ENCODE results near the gene NEDD4L. TPM values are rescaled to one million over a fixed set of nuclear protein-coding genes. Genes with fewer than 3 reads are reported as not detected.

NEDD4L gene
- polyA plus RNA-seq, 1 of the 3 experiments (the other 2 are of a cell fraction), result 13.2 TPM

DNA sequence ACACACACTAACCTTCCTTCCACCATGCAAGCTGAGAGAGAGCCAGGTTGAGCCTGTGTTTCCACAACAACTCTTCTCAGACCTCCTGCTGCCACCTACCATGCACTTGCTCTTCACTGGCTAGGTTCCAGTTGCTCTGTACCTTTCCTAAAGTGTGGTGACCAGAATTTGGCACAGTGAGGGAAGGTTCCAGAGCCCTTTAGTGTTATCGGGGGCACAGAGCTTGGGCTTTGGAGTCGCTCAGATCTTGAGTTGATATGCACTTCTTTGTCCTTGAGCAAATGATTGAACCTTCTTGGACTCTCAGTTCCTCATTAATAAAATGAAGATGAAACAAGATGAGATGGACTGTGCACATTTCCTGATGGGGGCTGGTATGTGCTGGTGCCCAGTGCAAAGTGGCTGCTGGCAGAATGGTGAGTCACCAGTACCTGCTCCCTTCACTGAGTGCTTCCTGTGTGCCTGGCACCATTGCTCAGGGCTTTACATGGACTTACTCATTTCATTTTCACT is 47.1 kb downstream of the NEDD4L start:
- Histone ChIP-seq H2AFZ (ENCODE audit: low read depth) (no peak overlapping the region), H3K27me3 (ENCODE audit: insufficient read depth) (no peaks in the 10 kb centered on the region), H3K4me2 (peak overlapping the region; percentile 23), H4K20me1 (ENCODE audit: insufficient read depth) (no peaks in the 10 kb centered on the region), H3K4me3 (ENCODE audit: low read depth in 2 of 2, low read length in 1 of 2) (no peak overlapping the region), H3K79me2 (ENCODE audit: insufficient read depth) (no peaks in the 10 kb centered on the region), H3K36me3 (replicated peaks in 1 of 2; ENCODE audit: control insufficient read depth in 1 of 2, insufficient read depth in 2 of 2, low read length in 1 of 2) (no peaks in the 10 kb centered on the region), H3K9me2 (no peaks in the 10 kb centered on the region), H3K27ac (ENCODE audit: low read depth in 2 of 2, low read length in 1 of 2) (no peak overlapping the region), H3K9ac (no peak overlapping the region), H3F3A (replicated peaks; ENCODE audit: insufficient read depth) (no peaks in the 10 kb centered on the region), H3K9me3 (no peaks in the 10 kb centered on the region), H3K4me1 (ENCODE audit: control insufficient read depth in 1 of 2, insufficient read depth in 2 of 2, low read depth in 1 of 2, low read length in 1 of 2) (no peaks in the 10 kb centered on the region)
- ChIA-PET CTCF (interaction anchor here (1.3 to 2.5 kb wide), 2 partner anchors 31 to 48 kb away, joined by 3 to 10 read pairs; partner anchors contain the start of gene NEDD4L), POLR2A (no interaction called here)
- no peak for DNase-seq
- TF ChIP-seq MXI1 (IDR thresholded peaks at IDR 0.05; ENCODE audit: low read depth, low read length) (no peak), TEAD4 (IDR thresholded peaks at IDR 0.05; ENCODE audit: borderline replicate concordance, insufficient read depth) (no peak), FOSL2 (IDR thresholded peaks at IDR 0.05; ENCODE audit: borderline replicate concordance, low read depth) (peak; percentile 79), TAF1 (IDR thresholded peaks at IDR 0.05; ENCODE audit: borderline replicate concordance, low read depth, low read length) (no peak), FOXJ3 (CRISPR knock-in tag; IDR thresholded peaks at IDR 0.05) (no peak), MEF2A (IDR thresholded peaks at IDR 0.05; ENCODE audit: borderline replicate concordance, low read depth) (no peak), TCF12 (IDR thresholded peaks at IDR 0.05) (peak; percentile 51; the same call in 1 of the 2 replicates), SMC3 (IDR thresholded peaks at IDR 0.05; ENCODE audit: low read depth, low read length) (no peak), JUND (IDR thresholded peaks at IDR 0.05) (peak; percentile 42; the same call in 1 of the 2 replicates), ELF1 (IDR thresholded peaks at IDR 0.05) (0 out of 2 replicates have a peak, but pooled peaks have one; percentile 17), POLR2AphosphoS5 (IDR thresholded peaks at IDR 0.05; ENCODE audit: low read depth, low read length) (no peak)
- TF ChIP-seq, protein P1, sequence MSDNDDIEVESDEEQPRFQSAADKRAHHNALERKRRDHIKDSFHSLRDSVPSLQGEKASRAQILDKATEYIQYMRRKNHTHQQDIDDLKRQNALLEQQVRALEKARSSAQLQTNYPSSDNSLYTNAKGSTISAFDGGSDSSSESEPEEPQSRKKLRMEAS (IDR thresholded peaks at IDR 0.05; ENCODE audit: low read depth), result 0 out of 2 replicates have a peak, but pooled peaks have one; percentile 15
- TF ChIP-seq, protein P2, sequence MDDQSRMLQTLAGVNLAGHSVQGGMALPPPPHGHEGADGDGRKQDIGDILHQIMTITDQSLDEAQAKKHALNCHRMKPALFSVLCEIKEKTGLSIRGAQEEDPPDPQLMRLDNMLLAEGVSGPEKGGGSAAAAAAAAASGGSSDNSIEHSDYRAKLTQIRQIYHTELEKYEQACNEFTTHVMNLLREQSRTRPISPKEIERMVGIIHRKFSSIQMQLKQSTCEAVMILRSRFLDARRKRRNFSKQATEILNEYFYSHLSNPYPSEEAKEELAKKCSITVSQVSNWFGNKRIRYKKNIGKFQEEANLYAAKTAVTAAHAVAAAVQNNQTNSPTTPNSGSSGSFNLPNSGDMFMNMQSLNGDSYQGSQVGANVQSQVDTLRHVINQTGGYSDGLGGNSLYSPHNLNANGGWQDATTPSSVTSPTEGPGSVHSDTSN (IDR thresholded peaks at IDR 0.05), result no peak
- TF ChIP-seq, protein P3, sequence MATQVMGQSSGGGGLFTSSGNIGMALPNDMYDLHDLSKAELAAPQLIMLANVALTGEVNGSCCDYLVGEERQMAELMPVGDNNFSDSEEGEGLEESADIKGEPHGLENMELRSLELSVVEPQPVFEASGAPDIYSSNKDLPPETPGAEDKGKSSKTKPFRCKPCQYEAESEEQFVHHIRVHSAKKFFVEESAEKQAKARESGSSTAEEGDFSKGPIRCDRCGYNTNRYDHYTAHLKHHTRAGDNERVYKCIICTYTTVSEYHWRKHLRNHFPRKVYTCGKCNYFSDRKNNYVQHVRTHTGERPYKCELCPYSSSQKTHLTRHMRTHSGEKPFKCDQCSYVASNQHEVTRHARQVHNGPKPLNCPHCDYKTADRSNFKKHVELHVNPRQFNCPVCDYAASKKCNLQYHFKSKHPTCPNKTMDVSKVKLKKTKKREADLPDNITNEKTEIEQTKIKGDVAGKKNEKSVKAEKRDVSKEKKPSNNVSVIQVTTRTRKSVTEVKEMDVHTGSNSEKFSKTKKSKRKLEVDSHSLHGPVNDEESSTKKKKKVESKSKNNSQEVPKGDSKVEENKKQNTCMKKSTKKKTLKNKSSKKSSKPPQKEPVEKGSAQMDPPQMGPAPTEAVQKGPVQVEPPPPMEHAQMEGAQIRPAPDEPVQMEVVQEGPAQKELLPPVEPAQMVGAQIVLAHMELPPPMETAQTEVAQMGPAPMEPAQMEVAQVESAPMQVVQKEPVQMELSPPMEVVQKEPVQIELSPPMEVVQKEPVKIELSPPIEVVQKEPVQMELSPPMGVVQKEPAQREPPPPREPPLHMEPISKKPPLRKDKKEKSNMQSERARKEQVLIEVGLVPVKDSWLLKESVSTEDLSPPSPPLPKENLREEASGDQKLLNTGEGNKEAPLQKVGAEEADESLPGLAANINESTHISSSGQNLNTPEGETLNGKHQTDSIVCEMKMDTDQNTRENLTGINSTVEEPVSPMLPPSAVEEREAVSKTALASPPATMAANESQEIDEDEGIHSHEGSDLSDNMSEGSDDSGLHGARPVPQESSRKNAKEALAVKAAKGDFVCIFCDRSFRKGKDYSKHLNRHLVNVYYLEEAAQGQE (IDR thresholded peaks at IDR 0.05; ENCODE audit: low read depth, low read length), result no peak
- TF ChIP-seq, protein P4, sequence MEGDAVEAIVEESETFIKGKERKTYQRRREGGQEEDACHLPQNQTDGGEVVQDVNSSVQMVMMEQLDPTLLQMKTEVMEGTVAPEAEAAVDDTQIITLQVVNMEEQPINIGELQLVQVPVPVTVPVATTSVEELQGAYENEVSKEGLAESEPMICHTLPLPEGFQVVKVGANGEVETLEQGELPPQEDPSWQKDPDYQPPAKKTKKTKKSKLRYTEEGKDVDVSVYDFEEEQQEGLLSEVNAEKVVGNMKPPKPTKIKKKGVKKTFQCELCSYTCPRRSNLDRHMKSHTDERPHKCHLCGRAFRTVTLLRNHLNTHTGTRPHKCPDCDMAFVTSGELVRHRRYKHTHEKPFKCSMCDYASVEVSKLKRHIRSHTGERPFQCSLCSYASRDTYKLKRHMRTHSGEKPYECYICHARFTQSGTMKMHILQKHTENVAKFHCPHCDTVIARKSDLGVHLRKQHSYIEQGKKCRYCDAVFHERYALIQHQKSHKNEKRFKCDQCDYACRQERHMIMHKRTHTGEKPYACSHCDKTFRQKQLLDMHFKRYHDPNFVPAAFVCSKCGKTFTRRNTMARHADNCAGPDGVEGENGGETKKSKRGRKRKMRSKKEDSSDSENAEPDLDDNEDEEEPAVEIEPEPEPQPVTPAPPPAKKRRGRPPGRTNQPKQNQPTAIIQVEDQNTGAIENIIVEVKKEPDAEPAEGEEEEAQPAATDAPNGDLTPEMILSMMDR (IDR thresholded peaks at IDR 0.05), result no peak
- WGBS (ENCODE audit: low lambda C conversion rate), result 100% methylated on average over 2 of the region's 2 CpGs

Measured in SK-N-SH (cell line).